NCI-H524 treated with DMSO at 0.1 percent for 48 hours (cell line): ENCODE measurements around the gene CCL2.
"Not testable (repeated sequence)": the region's sequence is repeated elsewhere in the genome, so short reads cannot be mapped to it uniquely, and the experiment has no call there.

Experiments used
- DNase-seq: peaks from one replicate; lab custom pipeline; 2025; lab: John Stamatoyannopoulos, UW

The CCL2 gene

GRCh38 chr17:34254651-34255380, at the start of gene CCL2:
CCL2 (plus strand) TSS chr17:34255285; CDS start chr17:34255350, 65 bp downstream.
- no peak for DNase-seq

- DNase-seq, result no peak
These were observed 49.7 kb upstream of the CCL2 start for GRCh38 chr17:34205401-34205800.

GRCh38 chr17:34206569-34206968, 48.5 kb upstream of the CCL2 start:
- no peak for DNase-seq

- no peak for DNase-seq
These were observed 47.5 kb upstream of the CCL2 start for GRCh38 chr17:34207572-34207971.

GRCh38 chr17:34218748-34219147, 36.3 kb upstream of the CCL2 start:
- no peak for DNase-seq

GRCh38 chr17:34219405-34219804, 35.7 kb upstream of the CCL2 start:
- DNase-seq, result no peak

GRCh38 chr17:34220045-34220751, 34.9 kb upstream of the CCL2 start:
- no peak for DNase-seq

- DNase-seq, result no peak
These were observed 34.2 kb upstream of the CCL2 start for GRCh38 chr17:34220752-34221395.

- DNase-seq, result no peak
These were observed 33.7 kb upstream of the CCL2 start for GRCh38 chr17:34221411-34221810.

GRCh38 chr17:34222722-34223497, 32.2 kb upstream of the CCL2 start:
- DNase-seq, result no peak

GRCh38 chr17:34225046-34225445, 30.0 kb upstream of the CCL2 start:
- DNase-seq, result no peak

- no peak for DNase-seq
These were observed 28.9 kb upstream of the CCL2 start for GRCh38 chr17:34226011-34226743.

- no peak for DNase-seq
These were observed 28.4 kb upstream of the CCL2 start for GRCh38 chr17:34226744-34227034.

- not testable (repeated sequence) for DNase-seq
These were observed 27.8 kb upstream of the CCL2 start for GRCh38 chr17:34227293-34227692.

GRCh38 chr17:34227707-34228106, 27.4 kb upstream of the CCL2 start:
- no peak for DNase-seq

GRCh38 chr17:34228781-34229180, 26.3 kb upstream of the CCL2 start:
- DNase-seq, result no peak

- DNase-seq, result no peak
These were observed 24.7 kb upstream of the CCL2 start for GRCh38 chr17:34230342-34230741.

- no peak for DNase-seq
These were observed 20.5 kb upstream of the CCL2 start for GRCh38 chr17:34234616-34235015.

GRCh38 chr17:34235389-34236028, 19.6 kb upstream of the CCL2 start:
- no peak for DNase-seq

- no peak for DNase-seq
These were observed 18.7 kb upstream of the CCL2 start for GRCh38 chr17:34236281-34236892.

GRCh38 chr17:34237458-34237857, 17.6 kb upstream of the CCL2 start:
- DNase-seq, result no peak
